Stimulated activated CD8-positive, alpha-beta memory T cell treated with anti-CD3 and anti-CD28 coated beads, Interleukin-4, amount 100 ng/mL, for 48 hours (primary cell): Measurements from ENCODE around the gene HOXA5.

ENCODE experiments used
- DNase-seq: peaks from one replicate; pipeline ENCODE4 v3.0.0-alpha.2; 2020

HOXA5 gene

DNA sequence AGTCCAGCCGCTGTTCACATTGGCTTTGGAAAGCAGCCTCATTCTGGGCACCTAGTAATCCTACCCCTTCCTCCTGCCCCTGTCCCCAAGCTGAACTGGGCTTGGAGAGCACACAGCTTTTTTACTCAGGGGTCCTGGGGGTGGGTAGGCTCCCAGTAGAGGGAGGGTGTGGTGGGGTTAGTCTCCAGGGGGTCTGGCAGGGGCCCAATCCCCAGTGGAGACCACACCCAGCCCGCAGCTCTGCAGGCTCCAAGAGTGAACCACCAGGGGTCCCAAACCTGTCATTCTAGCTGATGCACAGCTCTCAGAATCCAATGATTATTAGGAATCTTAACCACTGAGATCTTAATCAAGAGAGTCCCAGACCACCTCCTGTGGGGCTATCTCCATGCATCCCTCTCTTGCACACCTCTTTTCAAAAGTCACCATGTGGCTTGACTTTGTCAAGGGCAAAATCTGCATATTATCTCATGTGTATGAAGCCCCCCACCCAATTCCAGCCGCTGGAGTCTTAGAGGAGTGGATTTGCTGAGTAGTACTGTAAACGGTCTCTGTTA is 38.9 kb upstream of the HOXA5 start:
- no peak for DNase-seq

DNA sequence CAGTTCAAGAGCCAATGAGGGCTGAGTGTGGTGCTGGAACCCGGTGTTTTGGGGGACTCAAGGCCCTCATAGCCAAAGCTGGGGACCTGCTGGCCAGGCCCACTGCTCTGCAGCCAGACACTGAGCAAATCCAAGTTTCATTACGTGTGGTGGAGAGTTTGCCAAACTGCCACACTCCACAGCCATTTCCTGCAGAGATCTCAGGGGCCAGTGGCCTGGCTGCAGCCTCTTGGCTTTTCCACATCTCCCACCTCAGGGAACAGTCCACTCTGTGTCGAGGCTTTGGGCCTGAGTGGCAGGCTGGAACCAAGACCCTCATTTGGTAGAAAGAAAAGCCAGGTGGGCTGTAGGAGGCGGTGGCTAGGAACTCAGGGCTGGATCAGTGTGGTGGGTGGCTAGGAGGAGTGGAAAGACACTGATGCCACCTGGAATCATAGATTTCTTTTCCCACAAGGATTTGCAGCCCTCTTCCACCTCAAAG is 38.4 kb upstream of the HOXA5 start:
- peak; percentile 12 for DNase-seq

DNA sequence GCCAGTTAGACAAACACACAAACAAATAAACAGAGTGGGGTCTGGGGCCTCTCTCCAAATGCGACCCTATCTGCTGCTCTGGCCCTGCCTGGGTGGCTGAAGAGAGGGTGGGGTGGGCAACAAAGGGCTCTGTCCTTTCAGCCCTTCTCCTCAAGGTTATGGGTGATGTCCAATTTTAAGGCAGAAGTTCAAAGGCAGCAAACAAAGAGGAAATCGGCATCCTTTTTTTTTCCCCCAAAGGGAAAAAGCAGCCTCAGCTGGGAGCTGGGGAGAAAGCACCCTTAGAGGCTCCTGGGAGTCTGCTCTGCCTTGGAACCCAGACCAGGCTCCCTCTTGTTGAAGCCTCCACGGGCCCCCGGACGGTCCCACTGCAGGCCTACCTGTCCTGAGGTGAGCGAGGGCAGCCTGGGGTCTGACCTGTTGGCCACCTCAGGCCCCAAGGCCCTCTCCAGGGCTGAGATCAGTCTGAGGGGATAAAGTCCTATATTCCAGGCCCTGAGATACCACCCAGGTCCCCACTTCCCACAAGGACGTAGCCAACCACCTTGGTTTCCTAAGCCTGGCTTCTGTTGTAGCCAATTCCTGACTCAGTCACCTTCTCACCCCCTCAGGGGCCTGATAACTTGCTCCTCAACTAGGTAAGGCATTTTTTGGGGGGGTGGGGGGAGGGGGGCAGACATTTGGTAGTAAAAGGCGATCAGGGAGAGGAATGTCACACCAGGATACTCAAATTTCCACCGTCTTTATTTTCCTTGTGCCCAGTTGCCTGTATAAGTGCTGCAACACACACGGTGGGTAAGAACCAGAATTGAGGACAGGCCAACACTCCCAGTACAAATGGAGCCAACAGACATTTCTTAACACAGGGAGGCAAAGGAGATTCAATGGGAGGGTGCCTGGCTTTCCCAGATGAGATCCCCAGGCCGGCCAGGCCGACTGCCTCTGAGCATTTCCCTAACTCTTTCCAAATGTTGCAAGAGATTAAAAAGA is 37.2 kb upstream of the HOXA5 start:
- DNase-seq = peak; percentile 21

DNA sequence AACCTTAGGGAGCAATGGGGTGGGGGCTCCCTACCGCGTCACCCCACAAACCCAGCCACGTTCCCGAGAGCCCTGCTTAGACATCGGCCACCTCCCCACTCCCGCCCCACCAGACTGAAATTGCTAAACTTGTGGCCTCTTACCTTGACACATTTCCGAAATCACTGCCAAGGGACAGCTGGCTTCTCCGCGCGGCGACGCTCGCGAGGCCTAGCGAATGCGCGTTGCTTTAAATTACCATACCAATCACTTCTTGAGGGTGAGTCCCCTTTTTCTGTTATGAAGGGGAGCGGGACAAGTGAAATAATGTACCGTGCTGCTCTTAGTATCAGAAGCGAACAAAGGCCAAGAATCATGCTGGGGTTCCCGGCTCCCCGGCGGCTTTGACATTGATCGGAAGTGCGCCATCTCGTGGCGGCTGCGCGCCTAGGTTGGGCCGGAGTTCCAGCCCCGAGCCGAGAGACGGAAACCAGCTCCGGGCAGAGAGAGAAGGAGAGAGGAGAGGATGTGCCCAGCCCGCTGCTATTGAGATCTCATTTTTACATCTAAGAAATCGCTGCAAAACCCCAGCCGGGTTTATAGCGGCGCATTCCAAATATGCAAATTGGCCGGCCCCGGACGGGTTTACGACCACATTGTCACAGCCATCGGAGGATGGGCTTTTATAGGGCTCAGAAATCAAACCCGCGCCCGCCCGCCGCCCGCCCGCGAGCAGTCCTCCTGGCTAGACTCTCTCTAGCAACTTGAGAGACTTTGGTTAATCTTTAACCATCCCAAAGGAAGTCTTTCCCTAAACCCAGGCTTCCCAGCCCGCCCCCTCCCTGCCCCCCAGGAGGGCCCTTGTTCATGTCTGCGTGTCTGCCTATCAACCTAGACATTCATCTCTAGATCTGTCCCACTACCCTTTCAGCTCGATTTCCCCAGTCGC is 36.3 kb upstream of the HOXA5 start:
- peak; percentile 79 for DNase-seq

DNA sequence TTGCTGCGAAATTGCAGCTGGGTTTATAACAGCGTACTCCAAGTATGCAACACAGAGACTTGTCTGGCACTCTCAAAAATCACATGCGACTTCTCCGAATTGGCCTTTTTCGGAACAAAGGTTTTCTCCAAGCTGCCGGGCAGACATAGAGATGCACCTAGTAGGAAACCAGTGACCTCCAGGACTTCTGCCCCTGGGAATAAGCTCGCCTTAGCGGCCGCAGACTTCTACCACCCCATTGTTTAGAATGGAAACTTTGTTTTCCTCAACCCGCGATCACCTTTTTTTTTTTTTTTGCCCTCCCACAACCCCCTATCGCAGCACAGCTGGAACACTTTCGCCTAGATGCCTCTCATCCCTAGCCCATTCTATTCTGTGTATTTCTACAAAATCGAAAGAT is 35.5 kb upstream of the HOXA5 start:
- no peak for DNase-seq

DNA sequence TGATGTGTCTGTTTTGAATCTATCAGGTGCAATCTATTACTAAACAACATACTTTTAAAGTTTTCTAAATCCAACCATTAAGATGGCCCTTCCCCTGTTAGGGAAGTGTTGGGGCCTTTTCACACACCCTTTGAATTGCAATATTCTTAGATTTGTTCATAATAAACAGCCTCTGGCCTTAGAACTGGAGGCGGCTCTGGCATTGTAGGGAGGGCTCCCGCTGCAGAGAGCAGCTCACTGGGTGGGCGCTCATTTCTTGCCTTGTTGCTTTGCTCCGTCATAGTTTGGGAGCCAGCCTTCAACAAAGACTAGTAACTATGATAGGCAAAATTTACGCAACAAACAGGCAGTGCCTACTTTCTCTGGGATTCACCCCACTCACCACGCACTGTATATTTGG is 34.9 kb upstream of the HOXA5 start:
- DNase-seq = no peak

DNA sequence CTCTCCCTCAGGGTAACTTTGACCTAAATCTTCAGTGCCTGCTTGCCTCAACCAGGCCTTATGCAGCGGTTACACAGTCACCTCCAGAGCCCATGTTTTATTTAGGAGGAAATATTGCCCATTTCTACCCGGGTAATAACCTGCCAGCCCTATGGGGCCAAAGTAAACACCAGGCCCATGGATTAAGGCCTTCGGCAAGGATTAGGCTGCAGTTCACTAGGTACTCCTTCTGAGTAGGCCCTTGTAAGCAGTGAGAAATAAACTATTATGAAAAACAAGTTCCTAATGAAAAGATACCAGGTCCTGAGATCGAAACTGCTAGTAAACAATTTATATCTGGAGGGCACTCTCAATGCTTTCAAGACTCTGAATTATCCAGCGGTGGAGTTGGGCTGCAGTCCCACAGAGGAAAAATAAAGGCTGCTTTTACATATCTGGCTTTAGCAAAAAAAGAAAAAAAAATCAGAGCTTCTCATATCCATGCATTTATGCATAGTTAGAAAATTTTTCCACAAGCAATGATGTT is 34.4 kb upstream of the HOXA5 start:
- DNase-seq = no peak

DNA sequence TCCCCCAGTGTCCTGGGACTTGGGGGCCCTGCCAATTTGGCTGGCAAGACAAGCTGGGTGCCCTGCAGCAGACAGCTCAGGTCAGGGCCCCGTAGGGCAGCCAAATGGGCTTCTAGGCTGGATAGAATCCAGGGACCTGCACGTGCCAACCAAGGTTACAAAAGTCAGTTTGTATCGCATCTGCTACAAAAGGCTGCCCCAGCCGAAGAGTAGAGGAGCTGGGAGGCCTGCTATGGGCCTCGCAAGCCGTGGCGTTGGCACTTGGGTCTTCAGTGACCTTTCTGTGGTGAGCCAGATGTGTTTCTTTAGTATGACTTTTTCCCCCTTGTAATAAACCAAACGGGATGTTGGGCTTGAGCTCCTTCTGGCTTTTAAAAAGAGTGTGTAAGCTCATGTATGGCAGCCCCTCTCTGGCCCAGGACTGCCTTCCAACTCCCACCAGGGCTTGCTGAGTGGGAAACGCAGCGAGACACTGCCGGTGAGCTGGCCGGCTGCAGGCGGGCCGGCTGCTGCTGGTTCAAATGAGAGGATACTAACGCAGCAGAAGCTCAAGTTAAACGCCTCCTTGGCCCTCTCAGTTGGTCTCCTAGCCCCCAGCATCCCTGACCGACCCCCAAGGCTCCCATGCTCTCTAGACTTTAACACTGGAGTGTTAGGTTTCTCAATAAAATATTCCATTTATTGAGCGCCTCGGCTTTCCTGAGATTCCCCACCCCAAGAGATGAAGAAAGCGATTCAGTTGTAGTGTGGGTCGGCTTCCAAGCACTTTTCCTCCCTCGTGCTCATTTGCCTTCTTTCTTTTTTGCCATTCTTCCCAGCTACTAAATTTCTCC is 33.7 kb upstream of the HOXA5 start:
- DNase-seq = peak; percentile 17

DNA sequence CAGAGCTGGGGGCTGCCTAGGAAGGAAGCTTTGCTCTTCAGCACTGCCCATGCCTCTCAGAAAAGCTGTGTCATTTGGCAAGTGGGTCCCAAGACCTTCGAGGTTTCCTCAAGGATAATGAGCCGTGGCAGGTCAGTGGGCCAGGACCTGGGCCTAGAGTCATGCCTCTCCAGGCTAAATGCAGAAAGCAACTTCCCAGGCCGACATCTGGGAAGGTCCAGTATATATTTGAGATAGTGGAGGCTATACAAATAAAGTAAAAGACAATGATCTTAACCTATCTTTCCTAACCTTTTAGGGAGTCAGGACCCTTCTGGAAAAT is 33.0 kb upstream of the HOXA5 start:
- peak; percentile 10 for DNase-seq

DNA sequence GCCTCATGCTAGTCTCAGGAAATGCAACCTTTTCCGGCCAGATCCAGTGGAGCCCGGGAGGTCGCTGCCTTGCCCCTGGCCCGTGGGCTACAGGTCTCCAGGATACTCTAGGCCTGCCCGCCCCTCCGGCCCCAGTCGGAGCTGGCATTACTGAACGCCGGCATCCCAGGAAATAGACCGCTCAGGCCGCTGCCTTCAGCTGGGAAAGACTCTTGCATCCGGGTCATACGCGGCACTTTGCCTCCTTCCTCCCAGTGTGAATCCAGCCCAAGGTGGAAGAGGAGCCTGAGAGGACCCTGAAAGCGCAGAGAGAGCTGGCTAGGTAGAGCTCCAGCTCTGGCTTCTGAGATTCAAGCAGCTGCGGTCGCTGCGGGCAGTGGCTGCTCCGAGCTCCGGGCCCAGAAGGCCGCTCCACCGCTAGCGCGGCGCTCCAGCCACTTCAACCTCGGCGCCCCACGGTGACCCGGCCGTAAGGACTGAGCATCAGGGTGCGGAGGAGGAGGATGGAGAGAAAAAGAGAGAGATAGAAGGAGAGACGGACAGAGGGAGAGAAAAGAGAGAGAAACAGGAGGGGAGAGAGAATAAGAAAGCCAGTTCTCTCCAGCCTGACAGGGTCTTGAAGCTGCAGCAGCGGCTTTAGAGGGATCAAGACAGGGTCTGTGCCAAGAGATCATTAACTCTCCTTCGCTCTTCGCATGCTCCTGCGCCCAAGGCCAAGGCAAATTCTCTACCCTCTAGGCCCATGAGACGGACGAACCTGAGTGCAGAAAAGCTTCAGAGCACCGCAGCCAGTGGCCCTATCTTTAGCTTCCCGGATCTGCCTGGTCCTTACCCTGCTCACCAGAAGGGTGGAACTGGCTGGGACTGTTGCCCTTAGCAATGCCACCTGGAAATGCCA is 32.4 kb upstream of the HOXA5 start:
- peak; percentile 16 for DNase-seq

DNA sequence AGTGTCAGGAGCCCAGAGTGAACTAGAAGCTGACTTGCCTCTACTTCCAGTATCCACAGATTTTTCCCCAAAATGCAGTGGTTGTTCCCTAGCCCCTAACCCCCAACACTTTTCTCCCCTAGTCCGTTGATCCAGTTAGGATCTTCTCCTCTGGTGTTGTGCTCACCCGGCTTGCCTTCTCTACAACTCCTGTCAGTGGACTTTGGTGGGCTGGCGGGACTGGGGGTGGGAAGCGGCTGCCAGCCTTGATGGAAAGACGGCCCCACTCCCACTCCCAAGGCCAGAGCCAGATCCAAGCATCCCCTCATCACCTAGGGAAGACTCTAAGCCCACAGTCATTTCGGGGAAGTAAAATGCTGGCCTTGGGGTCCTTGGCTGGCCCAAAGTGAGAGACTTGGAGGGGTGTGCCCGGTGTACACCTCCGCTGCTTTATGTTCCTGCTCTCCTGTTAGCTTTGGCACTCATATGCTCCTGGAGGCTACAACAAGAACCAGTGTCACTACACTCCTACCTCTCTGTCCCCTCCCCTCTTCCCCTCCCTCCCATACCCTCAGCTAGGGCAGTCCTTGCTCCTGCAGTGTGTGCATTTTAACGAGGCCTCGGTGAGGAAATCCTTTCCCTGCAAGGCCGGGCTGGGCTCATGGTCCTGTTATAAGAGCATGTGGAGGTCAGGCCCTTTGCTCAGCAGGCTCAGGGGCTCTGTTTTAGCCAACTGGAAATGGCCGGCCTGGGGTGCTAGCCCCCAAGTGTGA is 31.6 kb upstream of the HOXA5 start:
- DNase-seq = peak; percentile 20

DNA sequence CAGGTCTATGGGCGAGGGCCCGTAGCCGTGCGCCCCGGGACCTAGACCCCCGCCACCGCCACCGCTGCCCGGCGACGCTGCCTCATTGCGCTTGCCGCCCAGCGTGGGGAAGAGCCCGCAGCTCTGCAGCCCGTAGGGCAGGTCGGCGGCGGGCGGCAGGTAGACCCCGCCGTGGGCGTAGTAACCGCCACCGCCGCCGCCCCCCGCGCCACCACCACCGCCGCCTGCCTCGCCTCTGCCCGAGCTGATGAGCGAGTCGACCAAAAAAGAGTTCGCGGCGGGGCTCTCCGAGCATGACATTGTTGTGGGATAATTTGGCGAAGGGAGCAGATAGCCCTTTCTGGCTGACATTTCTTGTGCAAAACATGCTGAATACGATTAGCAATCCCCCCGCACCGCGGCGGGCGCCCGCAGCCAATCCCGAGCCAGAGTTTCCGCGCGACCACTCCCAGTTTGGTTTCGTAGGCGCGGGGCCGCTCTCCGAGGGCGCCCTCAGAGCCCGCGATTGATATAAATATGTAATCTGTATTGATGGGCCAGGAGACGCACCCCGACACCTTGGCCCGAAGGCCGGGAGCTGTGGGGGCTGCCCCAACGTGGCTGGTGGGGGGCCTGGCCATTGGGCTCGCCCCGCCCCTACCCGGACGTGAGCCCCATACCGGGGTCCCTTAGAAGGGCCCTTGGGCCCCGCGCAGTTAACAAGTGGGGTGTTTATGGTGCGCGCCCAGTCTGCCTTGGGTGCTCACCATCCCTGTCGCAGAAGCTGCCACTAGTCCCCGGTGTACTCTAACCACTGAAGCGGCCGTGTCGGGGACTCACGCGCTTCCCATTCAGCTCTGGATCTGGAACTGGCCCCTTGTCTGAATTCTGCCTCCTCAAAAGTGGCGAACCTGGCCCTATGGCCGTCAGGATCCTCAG is 30.7 kb upstream of the HOXA5 start, which contains the start of gene HOXA10:
HOXA10 (minus strand) TSS at position 365 of the 918 bp plus-strand sequence; CDS start at position 351, 14 bp downstream.
- DNase-seq = peak; percentile 22

DNA sequence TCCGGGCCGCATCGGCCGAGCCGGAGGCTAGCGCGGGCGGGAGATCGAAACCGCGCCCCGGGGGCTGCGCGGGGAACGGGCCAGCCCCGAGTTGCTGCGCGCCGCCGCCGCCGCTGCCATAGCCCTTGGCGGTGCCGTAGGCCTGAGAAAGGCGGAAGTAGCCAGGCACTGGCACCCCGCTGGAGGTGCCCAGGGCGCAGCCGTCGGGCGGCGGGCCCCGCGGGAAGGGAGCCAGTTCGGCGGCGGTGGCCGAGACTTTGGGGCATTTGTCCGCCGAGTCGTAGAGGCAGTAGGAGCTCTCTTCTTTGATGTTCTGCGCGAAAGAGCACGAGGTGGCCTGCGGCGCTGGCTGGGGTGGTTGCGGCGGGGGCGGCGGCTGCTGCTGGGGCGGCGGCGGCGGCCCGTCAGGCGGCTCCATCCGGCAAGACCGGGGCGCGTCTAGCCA is 30.1 kb upstream of the HOXA5 start:
- no peak for DNase-seq

DNA sequence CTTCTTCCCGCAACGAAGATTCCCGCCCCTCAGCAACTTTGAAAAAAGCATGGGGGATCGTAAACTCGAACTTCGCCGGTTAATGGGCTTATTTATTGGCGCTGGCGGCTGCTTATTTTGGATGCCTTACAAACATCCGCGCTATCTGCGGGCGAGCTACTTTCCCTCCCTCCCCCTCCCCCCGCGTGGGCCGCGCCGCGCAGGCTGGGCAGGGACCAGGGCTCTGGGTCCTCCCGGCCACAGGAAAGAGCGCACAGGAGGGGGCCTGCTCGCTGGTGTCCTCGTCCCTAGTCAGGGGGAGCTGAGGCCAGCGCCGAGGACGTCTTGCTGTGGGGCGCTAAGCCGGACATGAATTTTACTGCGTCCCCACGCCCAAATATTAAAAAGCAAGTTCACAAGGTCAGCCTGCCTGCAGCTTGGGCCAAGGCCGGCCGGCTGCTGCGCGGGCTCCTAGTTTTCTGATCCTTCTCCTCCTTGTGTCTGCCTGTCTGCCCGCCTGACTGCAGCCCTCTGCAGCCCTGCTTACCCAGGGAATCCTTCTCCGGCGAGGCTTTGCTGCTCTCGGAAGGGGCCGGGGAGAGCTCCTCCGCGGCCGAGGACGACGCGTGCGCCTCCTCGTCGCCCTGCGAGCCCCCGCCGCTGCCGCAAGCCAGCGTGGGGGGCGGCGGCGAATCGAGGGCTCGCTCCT is 29.5 kb upstream of the HOXA5 start:
- DNase-seq = peak; percentile 39

DNA sequence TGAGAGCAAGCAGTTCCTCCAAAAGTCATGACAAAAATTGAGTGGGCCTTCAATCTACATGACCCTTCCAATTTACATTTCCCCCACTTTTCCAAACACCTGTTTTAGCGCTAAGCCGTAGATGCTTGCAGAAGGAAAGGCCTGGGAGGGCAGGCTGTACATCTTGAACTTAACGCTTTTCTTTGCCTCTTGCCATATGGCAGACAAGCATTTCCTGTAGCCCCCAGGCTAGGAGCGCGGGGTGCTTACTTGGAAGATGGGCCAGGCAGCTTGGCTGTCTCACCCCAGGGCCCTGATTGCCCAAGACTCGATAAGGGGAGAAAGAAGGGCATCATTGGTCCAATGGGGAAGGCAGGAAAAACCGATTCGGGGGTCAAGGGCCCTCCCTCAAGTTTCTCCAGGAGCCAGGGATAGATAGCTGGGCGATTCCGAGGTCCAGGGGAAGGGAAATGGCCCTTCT is 28.9 kb upstream of the HOXA5 start:
- DNase-seq = peak; percentile 28

DNA sequence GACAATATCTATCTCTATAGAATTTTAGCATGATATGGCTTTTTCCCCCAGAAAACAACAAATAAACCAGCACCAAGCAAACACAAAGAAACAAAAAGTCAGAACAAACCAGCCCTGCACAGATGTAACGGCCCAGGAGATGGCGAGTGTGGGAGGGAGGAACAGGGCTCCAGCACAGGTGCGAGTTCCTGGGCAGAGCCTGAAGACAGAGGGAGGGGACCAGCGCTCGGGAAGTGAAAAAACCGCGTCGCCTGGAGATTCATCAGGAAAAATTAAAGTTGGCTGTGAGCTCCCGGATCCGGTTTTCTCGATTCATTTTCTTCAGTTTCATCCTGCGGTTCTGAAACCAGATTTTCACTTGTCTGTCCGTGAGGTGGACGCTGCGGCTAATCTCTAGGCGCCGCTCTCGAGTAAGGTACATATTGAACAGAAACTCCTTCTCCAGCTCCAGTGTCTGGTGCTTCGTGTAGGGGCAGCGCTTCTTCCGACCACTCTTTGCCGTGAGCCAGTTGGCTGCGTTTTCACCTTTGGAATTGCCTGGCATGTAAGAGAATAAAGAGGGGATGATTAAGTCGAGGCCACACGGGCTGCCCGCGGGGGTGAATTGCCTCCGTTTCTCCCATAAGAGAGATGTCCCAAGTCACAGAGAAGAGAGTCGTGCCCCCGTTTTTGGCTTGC is 28.3 kb upstream of the HOXA5 start:
- DNase-seq = peak; percentile 29

DNA sequence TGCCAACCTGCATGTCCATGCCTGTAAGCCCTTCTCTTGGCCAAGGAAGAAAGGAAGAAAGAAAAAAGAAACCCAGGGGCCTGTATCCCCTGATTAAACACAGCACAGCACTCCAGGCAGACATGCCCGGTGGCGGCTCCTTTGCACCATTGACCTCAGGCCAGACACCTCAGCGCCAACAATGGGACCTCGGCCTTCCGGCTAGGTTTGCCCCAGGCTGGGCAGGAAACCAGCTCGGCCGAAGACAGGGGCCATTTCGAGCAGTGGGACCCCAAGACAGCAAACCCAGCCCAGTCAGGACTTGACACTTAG is 27.8 kb upstream of the HOXA5 start:
- DNase-seq = peak; percentile 25
